Thymus (tissue), 11 donors: Measurements from ENCODE around the gene ARHGEF3. TPM values are rescaled to one million over a fixed set of nuclear protein-coding genes. Genes with fewer than 3 reads are reported as not detected.

Experiments
- DNase-seq, 9 donors: peaks; one replicate each; pipeline ENCODE4 v3.0.0-alpha.2; 2013; ENCODE audit warnings: low spot score in 9 of 9, low read depth in 6 of 9, missing footprints in 1 of 9
- H3K27ac ChIP-seq, 2 donors: one replicate each; pipeline ENCODE4 v1.5.1; 2013; ENCODE audit warnings: control low read depth in 1 of 2, low read depth in 1 of 2, low read length in 1 of 2, mild to moderate bottlenecking in 1 of 2, moderate library complexity in 1 of 2
- H3K27me3 ChIP-seq, 2 donors: one replicate each; pipeline ENCODE4 v1.5.1; 2013; ENCODE audit warnings: low read length in 1 of 2; ENCODE audit not compliant: control insufficient read depth in 2 of 2, insufficient read depth in 1 of 2
- H3K36me3 ChIP-seq, 2 donors: one replicate each; pipeline ENCODE4 v1.5.1; 2013; ENCODE audit warnings: low read length in 1 of 2, mild to moderate bottlenecking in 1 of 2, moderate library complexity in 1 of 2; ENCODE audit not compliant: control insufficient read depth in 2 of 2, insufficient read depth in 2 of 2
- H3K4me1 ChIP-seq, 2 donors: one replicate each; pipeline ENCODE4 v1.5.1; 2013; ENCODE audit warnings: low read length in 2 of 2; ENCODE audit not compliant: control insufficient read depth in 2 of 2, insufficient read depth in 2 of 2
- H3K4me3 ChIP-seq, 2 donors: one replicate each; pipeline ENCODE4 v1.5.1; 2013; ENCODE audit warnings: low read length in 2 of 2, control low read depth in 1 of 2, mild to moderate bottlenecking in 1 of 2
- H3K9me3 ChIP-seq, 2 donors: one replicate each; pipeline ENCODE4 v1.5.1; 2013; ENCODE audit warnings: low read length in 1 of 2, mild to moderate bottlenecking in 1 of 2; ENCODE audit not compliant: control insufficient read depth in 2 of 2, insufficient read depth in 1 of 2
- WGBS: extraction: QIAGEN DNeasy Blood & Tissue Kit; methylation state at CpG from one replicate; pipeline ENCODE4 v1.1.7; 2013; 5-methylcytosine and 5-hydroxymethylcytosine counted together
- polyA plus RNA-seq: library from polyadenylated mRNA; stranded (reverse); fragments of 200-250 nt; gene quantifications from one replicate; pipeline ENCODE4 v1.2.3, GENCODE V29; 2013
- total RNA-seq: library from RNA; stranded (reverse); fragments of 120-200 nt; gene quantifications from one replicate; pipeline ENCODE4 v1.2.4, GENCODE V29; 2013
- donor health status: healthy.

The ARHGEF3 gene
- total and polyA plus RNA-seq, 2 donors: 26.7 to 31.5 TPM

- H3K4me3 ChIP-seq: no peak overlapping the region
Measured at GRCh38 chr3:56790016-56790821, 11.5 kb downstream of the ARHGEF3 start.

DNA sequence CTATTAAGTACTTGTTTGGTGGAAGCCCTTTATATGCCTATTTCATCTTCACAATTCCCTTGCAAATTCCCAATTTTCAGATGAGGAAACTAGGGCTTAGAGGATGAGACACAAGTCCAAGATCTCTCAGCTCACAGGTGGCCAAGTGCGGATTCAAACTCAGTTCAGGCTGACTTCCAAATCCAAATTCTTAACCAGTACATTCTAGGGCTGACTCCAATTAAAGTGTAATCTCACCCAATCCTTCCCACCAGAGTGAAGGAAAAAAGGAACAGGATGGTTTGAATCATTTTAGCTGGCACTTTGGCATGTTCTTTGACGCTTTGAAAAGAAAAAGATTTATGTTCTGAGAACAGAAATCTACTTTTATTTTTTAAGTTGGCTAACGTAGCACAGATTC is 12.7 kb downstream of the ARHGEF3 start:
- 73% methylated on average over 3 of the region's 3 CpGs for WGBS
- no peaks in the 10 kb centered on the region for H3K9me3 ChIP-seq
- peaks cover 5 to 8% of the 10 kb centered on the region in 2 donors for H3K36me3 ChIP-seq
- peaks cover 55 to 70% of the 10 kb centered on the region in 2 donors for H3K4me1 ChIP-seq
- no peak for DNase-seq
- no peaks in the 10 kb centered on the region for H3K27me3 ChIP-seq
- no peak overlapping the region for H3K4me3 ChIP-seq
- H3K27ac ChIP-seq: peak overlapping the region; percentile 48 to 88

More at GRCh38 chr3:56790016-56790821, 11.5 kb downstream of the ARHGEF3 start:
- no peaks in the 10 kb centered on the region for H3K9me3 ChIP-seq
- DNase-seq: peak in 6 of 9 donors; percentile 13 to 81 (median 53)
- 45% methylated on average over 6 of the region's 6 CpGs for WGBS
- H3K4me1 ChIP-seq: peaks cover 46 to 63% of the 10 kb centered on the region in 2 donors
- H3K27ac ChIP-seq: peak overlapping the region; percentile 55 to 86
- peaks cover 8 to 14% of the 10 kb centered on the region in 2 donors for H3K36me3 ChIP-seq
- H3K27me3 ChIP-seq: no peaks in the 10 kb centered on the region

GRCh38 chr3:56788521-56788920 is 13.2 kb downstream of the ARHGEF3 start:
- H3K4me1 ChIP-seq: peaks cover 60 to 75% of the 10 kb centered on the region in 2 donors
- H3K27me3 ChIP-seq: no peaks in the 10 kb centered on the region
- 76% methylated on average over 2 of the region's 2 CpGs for WGBS
- peak overlapping the region; percentile 48 to 88 for H3K27ac ChIP-seq
- DNase-seq: no peak
- peaks cover 3 to 8% of the 10 kb centered on the region in 2 donors for H3K36me3 ChIP-seq
- no peaks in the 10 kb centered on the region for H3K9me3 ChIP-seq
- H3K4me3 ChIP-seq: no peak overlapping the region

DNA sequence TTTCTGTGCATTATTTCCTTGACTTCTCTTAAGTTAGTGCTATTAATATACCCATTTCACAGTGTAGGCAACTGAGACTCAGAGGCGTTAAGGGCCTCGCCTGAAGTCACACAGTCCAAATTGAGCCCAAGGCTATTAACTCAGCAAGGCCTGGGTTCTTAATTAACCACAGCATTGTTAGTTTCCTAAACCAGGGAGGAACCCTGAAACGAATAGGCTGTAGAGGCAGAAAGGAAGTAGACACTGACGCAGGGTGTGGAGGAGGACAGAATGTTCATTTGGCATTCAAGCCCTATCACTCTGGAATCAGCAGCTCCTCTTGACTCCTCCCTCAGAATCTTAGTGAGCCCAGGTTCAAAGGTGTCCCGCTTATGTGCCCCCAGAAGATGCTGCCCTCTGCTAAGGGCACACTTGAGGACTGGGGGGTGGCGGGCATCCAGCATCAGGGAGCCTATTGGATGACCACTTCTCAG is 13.9 kb downstream of the ARHGEF3 start:
- 82% methylated on average over 6 of the region's 6 CpGs for WGBS
- Histone ChIP-seq H3K27me3 (no peaks in the 10 kb centered on the region), H3K27ac (peak overlapping the region in 1 of 2 donors; percentile 50), H3K4me1 (peaks cover 67 to 82% of the 10 kb centered on the region in 2 donors), H3K36me3 (peaks cover 3 to 8% of the 10 kb centered on the region in 2 donors), H3K9me3 (no peaks in the 10 kb centered on the region), H3K4me3 (no peak overlapping the region)
- no peak for DNase-seq

GRCh38 chr3:56787258-56787775 is 14.4 kb downstream of the ARHGEF3 start:
- peak overlapping the region; percentile 0 to 4 for H3K27ac ChIP-seq
- H3K4me1 ChIP-seq: peaks cover 72 to 87% of the 10 kb centered on the region in 2 donors
- peaks cover 3 to 8% of the 10 kb centered on the region in 2 donors for H3K36me3 ChIP-seq
- WGBS: 64% methylated on average over 9 of the region's 9 CpGs
- no peak for DNase-seq
- no peaks in the 10 kb centered on the region for H3K27me3 ChIP-seq
- no peaks in the 10 kb centered on the region for H3K9me3 ChIP-seq
- H3K4me3 ChIP-seq: no peak overlapping the region

DNA sequence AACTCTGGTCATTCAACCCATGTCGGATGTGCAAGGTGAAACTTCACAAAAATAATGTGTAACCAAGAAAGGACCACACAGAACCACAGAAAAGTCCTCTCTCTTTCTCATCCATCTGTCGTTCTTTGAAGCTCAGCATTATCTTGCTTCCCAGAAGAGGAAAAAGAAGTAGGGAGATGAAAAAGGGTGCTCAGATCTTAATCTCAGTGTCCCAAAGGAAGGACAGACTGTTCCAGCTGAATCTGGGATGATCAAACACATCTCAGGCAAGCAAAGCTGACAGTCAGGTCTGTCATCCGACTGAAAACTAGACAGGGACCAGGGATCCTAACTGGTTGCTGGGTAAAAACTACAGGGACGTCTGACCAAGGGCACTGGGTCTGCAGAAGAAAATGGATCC is 16.2 kb downstream of the ARHGEF3 start:
- peaks cover 3 to 12% of the 10 kb centered on the region in 2 donors for H3K36me3 ChIP-seq
- H3K4me1 ChIP-seq: peaks cover 73 to 81% of the 10 kb centered on the region in 2 donors
- H3K27me3 ChIP-seq: no peaks in the 10 kb centered on the region
- H3K9me3 ChIP-seq: no peaks in the 10 kb centered on the region
- H3K27ac ChIP-seq: no peak overlapping the region
- DNase-seq: no peak
- no peak overlapping the region for H3K4me3 ChIP-seq
- WGBS: 86% methylated on average over 4 of the region's 4 CpGs

DNA sequence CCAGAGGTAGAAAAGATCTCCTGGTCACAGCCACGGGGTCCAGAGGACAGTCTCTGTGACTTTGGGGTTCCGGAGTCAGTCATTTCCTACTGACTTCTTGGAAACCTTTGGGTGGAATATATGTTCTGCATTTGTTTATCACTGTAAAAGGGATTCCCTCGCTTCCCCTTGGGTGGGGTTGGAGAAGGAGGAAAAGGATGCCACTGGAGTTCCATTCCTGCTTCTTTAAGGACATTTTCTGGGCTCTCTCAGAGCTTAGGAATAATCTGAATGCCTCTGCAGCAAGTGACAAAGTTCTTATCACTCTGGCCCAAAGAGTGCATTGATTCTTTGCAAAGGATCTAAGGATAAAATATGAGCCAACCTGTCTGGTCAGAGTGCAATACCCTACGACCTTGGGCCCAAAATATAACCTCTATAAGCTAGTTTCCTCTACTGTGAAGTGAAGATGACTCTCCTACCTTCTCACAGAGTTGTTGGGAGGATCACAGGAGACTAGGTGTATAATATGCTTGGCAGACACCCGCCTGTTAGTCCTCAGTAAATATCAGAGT is 17.2 kb downstream of the ARHGEF3 start:
- Histone ChIP-seq H3K36me3 (peaks cover 3 to 15% of the 10 kb centered on the region in 2 donors), H3K27me3 (no peaks in the 10 kb centered on the region), H3K4me1 (peaks cover 65 to 74% of the 10 kb centered on the region in 2 donors), H3K27ac (peak overlapping the region; percentile 76 to 92), H3K9me3 (no peaks in the 10 kb centered on the region), H3K4me3 (no peak overlapping the region)
- no peak for DNase-seq
- 87% methylated on average over 5 of the region's 5 CpGs for WGBS

GRCh38 chr3:56783644-56784447 is 17.9 kb downstream of the ARHGEF3 start:
- peak in 7 of 9 donors; percentile 39 to 79 (median 49) for DNase-seq
- H3K9me3 ChIP-seq: no peaks in the 10 kb centered on the region
- no peaks in the 10 kb centered on the region for H3K27me3 ChIP-seq
- peaks cover 3 to 17% of the 10 kb centered on the region in 2 donors for H3K36me3 ChIP-seq
- WGBS: 45% methylated on average over 8 of the region's 8 CpGs
- peaks cover 59 to 69% of the 10 kb centered on the region in 2 donors for H3K4me1 ChIP-seq
- H3K4me3 ChIP-seq: peak overlapping the region in 1 of 2 donors; percentile 22
- H3K27ac ChIP-seq: peak overlapping the region; percentile 76 to 92
